Suprapubic skin (tissue), 4 donors: ENCODE data around the gene IRF2BP2. TPM values are rescaled to one million over a fixed set of nuclear protein-coding genes. Genes with fewer than 3 reads are reported as not detected.

ENCODE experiments used
- DNase-seq, 2 donors: peaks; one replicate each; pipeline ENCODE4 v3.0.0-alpha.2; 2019; ENCODE audit warnings: low spot score in 2 of 2
- H3K27ac ChIP-seq: fragments of 200-600 bp; sonication (generic); one replicate; pipeline ENCODE4 v1.5.1; 2019
- H3K27me3 ChIP-seq: fragments of 200-600 bp; sonication (generic); one replicate; pipeline ENCODE4 v1.5.1; 2019
- H3K36me3 ChIP-seq: fragments of 200-600 bp; sonication (generic); one replicate; pipeline ENCODE4 v1.5.1; 2019
- H3K4me1 ChIP-seq: fragments of 200-600 bp; sonication (generic); one replicate; pipeline ENCODE4 v1.5.1; 2019
- H3K4me3 ChIP-seq: fragments of 200-600 bp; sonication (generic); one replicate; pipeline ENCODE4 v1.5.1; 2019; ENCODE audit warnings: mild to moderate bottlenecking
- H3K9me3 ChIP-seq: fragments of 200-600 bp; sonication (generic); one replicate; pipeline ENCODE4 v1.5.1; 2019
- CTCF ChIP-seq, 2 donors: fragments of 200-600 bp in 1 of 2; fragments of 450-650 bp in 1 of 2; sonication (generic) in 1 of 2; IDR thresholded peaks; one replicate each; pipeline ENCODE4 v1.5.1; 2016 to 2019; ENCODE audit warnings: antibody characterized with exemption in 2 of 2, mild to moderate bottlenecking in 1 of 2, moderate library complexity in 1 of 2
- EP300 ChIP-seq: sonication (generic); formaldehyde crosslinking; IDR thresholded peaks from one replicate; pipeline ENCODE4 v1.6.1; 2017; ENCODE audit warnings: antibody characterized with exemption
- POLR2A ChIP-seq, 2 donors: fragments of 450-650 bp; IDR thresholded peaks; one replicate each; pipeline ENCODE4 v1.6.1; 2017; ENCODE audit warnings: antibody characterized with exemption in 2 of 2, mild to moderate bottlenecking in 2 of 2, moderate library complexity in 2 of 2
- POLR2AphosphoS5 ChIP-seq, 3 donors: sonication (generic); formaldehyde crosslinking; IDR thresholded peaks; one replicate each; pipeline ENCODE4 v1.6.1; 2017; ENCODE audit warnings: antibody characterized with exemption in 3 of 3
- WGBS: methylation state at CpG from one replicate; pipeline ENCODE4 v1.1.5; 2018; 5-methylcytosine and 5-hydroxymethylcytosine counted together
- total RNA-seq, 4 donors: library from RNA; depleted of rRNA; stranded (reverse); fragments of >200 nt; gene quantifications; one replicate each; pipeline ENCODE4 v1.1.0, GENCODE V29; 2016

The IRF2BP2 gene
- total RNA-seq, 4 donors from 2014 or later: 129 to 195 (median 159) TPM

- under 1% methylated on average over 18 of the region's 22 CpGs for WGBS
- Histone ChIP-seq H3K27ac (peak overlapping the region; percentile 99), H3K4me3 (peak overlapping the region; percentile 87), H3K27me3 (no peaks in the 10 kb centered on the region), H3K4me1 (peaks cover 50% of the 10 kb centered on the region), H3K36me3 (peaks cover 18% of the 10 kb centered on the region), H3K9me3 (no peaks in the 10 kb centered on the region)
- DNase-seq: no peak
- TF ChIP-seq EP300 (no peak), POLR2AphosphoS5 (IDR thresholded peaks at IDR 0.05) (peak in 1 of 3 donors; percentile 54)
Measured at GRCh38 chr1:234607109-234608024, 2.6 kb downstream of the IRF2BP2 start.

GRCh38 chr1:234606784-234607108, 3.2 kb downstream of the IRF2BP2 start:
- Histone ChIP-seq H3K27ac (peak overlapping the region; percentile 99), H3K36me3 (peaks cover 18% of the 10 kb centered on the region), H3K9me3 (no peaks in the 10 kb centered on the region), H3K4me3 (peak overlapping the region; percentile 87), H3K4me1 (peaks cover 50% of the 10 kb centered on the region), H3K27me3 (no peaks in the 10 kb centered on the region)
- TF ChIP-seq POLR2AphosphoS5 (IDR thresholded peaks at IDR 0.05): no peak
- no peak for TF ChIP-seq EP300
- TF ChIP-seq CTCF (IDR thresholded peaks at IDR 0.05): no peak
- no peak for TF ChIP-seq POLR2A (IDR thresholded peaks at IDR 0.05)
- WGBS: under 1% methylated on average over 4 of the region's 4 CpGs
- no peak for DNase-seq

GRCh38 chr1:234605983-234606783, 3.8 kb downstream of the IRF2BP2 start:
- Histone ChIP-seq H3K9me3 (no peaks in the 10 kb centered on the region), H3K4me3 (peak overlapping the region; percentile 87), H3K27me3 (no peaks in the 10 kb centered on the region), H3K36me3 (peaks cover 18% of the 10 kb centered on the region), H3K27ac (peak overlapping the region; percentile 99), H3K4me1 (peaks cover 50% of the 10 kb centered on the region)
- 1% methylated on average over 9 of the region's 9 CpGs for WGBS
- no peak for DNase-seq
- TF ChIP-seq POLR2AphosphoS5 (IDR thresholded peaks at IDR 0.05) (peak in 1 of 3 donors; percentile 53), CTCF (IDR thresholded peaks at IDR 0.05) (no peak), EP300 (no peak)

- DNase-seq: no peak
- 0% methylated on average over 3 of the region's 3 CpGs for WGBS
- H3K4me3 ChIP-seq: peak overlapping the region; percentile 87
Measured at GRCh38 chr1:234605399-234605982, 4.5 kb downstream of the IRF2BP2 start.

More at GRCh38 chr1:234605399-234605982, 4.5 kb downstream of the IRF2BP2 start:
- Histone ChIP-seq H3K27me3 (no peaks in the 10 kb centered on the region), H3K4me1 (peaks cover 53% of the 10 kb centered on the region), H3K27ac (peak overlapping the region; percentile 99), H3K9me3 (no peaks in the 10 kb centered on the region), H3K36me3 (peaks cover 18% of the 10 kb centered on the region)
- no peak for TF ChIP-seq POLR2A (IDR thresholded peaks at IDR 0.05)
- no peak for TF ChIP-seq CTCF (IDR thresholded peaks at IDR 0.05)
- TF ChIP-seq EP300: no peak
- TF ChIP-seq POLR2AphosphoS5 (IDR thresholded peaks at IDR 0.05): no peak
